Left hindlimb (tissue), 1 donor: Measurements from ENCODE around the gene SHISA7.
A peak's percentile ranks its signal among the peaks of the same experiment; 100 is the strongest.
"Not testable (repeated sequence)": the region's sequence is repeated elsewhere in the genome, so short reads cannot be mapped to it uniquely, and the experiment has no call there.

Source experiments
- DNase-seq: peaks from one replicate; pipeline ENCODE4 v3.0.0-alpha.2; 2018

SHISA7 gene

DNA sequence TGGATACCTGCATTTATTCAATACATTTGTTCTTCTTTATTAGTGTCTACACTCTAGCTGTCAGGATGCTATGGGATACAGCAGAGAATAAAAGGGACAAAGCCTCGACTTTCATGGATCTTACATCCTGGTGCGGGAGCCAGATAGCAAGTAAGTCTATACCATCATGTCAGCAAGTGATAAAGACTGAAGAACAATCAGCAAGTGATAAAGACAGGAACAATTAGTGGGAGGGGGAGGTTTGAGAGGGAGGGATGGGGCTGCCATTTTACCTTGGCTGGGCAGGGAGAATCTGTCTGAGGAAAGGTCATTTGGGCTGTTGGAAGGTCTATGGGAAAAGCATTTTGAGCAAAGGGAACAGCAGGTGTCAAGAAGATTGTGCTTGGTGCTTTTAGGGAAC lies 32.9 kb downstream of the SHISA7 start:
- DNase-seq = no peak

GRCh38 chr19:55409179-55409578 lies 33.9 kb downstream of the SHISA7 start:
- not testable (repeated sequence) for DNase-seq

DNA sequence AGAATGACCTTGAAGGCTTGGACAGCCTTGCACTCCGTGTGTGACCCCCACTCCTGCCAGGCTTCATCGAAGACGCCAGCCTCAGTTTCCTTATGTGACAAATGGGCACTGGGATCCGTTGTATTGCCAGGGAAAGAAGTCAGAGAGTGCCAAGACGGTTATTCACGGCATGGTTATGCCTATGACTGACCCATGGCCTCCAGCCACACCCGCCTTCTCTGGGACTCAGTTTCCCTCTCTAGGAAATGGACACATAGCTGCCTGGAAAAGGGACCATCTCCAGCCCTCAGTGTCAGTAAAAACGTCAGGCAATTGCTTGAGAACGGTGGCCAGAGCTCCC lies 34.6 kb downstream of the SHISA7 start:
- no peak for DNase-seq

- peak; percentile 99 for DNase-seq
These were observed 35.1 kb downstream of the SHISA7 start for GRCh38 chr19:55407800-55408532.

DNA sequence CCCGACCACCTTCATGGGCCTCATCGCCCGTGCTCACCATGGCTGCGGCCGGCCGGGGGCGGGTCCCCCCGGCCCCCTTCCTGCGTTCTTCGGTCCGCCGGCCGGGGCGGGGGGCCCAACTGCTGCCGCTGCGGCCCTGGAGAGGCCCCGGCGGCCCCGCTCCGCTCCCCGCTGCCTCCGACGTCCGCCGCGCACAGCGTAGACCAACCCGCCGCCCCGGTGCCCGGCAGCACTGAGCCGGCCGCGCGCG lies 35.6 kb downstream of the SHISA7 start, which contains the start of gene UBE2S:
TSS of gene UBE2S (minus strand) at position 239 of the 250 bp plus-strand sequence. CDS start at position 40, 199 bp downstream.
- not testable (repeated sequence) for DNase-seq

DNA sequence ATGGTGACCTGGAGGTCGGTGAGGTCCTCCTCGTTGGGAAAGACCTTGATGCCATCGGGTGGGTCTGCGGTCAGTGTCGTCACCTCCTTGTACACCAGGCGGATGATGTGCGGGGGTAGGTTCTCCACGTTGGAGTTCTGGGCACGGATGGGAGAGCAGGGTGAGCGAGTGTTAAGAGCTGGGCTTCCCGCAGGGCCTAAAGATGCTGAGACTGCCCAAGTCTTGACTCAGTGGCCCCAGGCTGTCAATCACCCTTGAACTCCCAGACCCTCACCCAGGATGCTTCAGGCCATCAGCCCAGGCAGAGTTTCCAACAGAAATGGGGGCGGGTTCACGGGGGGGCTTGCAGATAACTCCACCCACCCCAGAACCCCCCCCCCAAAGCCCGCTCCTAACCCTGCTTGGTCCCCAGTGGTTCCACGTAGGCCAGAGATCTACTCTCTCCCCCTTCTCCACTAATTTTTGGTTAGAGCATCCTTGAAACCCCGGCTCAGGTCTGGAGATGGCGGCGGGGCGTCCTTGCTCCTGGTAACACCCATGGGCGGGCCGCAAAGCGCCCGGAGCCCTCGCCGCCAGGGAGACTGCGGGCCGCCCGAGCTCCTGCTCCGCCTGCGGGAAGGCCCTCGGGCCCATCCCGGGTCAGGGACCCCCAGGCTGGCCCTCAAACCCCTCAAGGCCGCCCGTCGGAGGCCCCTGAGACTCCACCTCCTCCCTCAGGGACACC lies 36.1 kb downstream of the SHISA7 start:
- peak; percentile 51 for DNase-seq

GRCh38 chr19:55406091-55406825 lies 36.8 kb downstream of the SHISA7 start:
- no peak for DNase-seq

GRCh38 chr19:55405638-55406037 lies 37.5 kb downstream of the SHISA7 start:
- DNase-seq = no peak

GRCh38 chr19:55402509-55402908 lies 40.6 kb downstream of the SHISA7 start:
- DNase-seq = no peak

DNA sequence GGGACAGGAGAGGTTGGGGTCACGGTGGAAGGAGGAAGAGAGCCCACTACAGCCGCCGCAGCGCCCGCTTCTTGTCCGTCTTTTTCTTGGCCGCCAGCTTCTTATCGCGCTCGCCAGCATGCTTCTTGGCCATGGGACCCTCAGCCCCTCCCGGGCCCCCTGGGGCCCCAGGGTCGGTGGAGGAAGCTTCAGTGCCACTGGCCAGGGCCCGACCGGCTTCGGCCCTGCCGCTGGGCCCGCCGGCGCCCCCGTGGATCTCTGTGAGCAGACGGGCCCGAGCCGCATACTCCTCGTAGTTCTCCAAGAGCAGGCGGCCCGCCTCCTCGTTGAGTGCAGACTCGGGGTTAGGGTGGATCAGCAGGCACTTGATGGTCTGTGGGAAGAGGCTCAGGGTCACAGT lies 41.7 kb downstream of the SHISA7 start:
- not testable (repeated sequence) for DNase-seq

DNA sequence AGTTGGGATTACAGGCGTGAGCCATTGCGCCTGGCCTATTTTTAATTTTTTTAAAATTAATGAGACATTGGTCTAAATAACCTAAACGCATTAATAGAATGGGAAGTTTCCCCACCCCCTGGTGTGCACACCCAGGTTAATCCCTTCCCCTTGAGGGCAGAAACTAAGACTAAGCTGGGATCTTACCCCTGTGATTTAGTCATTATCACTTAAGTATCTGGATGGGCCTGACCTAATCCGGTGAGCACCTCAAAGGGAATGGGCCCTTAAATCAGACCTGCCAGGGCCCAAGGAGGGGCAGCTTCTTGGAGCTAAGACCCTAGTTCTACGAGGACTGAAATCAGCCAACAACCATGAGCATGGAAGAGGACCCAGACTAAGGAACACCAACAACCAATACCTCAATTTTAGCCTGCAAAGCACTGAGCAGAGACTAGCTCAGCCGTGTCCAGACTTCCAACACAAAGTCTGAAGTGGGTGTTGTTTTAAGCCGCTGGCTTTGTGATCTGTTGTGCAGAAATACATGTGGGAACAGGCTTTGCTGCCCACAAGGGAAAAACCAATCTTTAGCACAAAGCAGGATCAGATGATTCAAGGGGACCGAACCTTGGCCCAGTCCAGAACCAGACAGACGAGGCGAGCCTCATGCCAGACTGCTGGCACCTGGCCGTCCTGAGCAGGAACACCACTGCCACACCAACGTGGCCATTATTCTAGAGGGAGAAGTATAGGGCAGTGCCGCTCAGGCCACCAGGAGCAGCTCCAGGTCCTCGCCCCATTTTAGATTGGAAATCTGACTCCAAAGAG lies 42.6 kb downstream of the SHISA7 start:
- no peak for DNase-seq

DNA sequence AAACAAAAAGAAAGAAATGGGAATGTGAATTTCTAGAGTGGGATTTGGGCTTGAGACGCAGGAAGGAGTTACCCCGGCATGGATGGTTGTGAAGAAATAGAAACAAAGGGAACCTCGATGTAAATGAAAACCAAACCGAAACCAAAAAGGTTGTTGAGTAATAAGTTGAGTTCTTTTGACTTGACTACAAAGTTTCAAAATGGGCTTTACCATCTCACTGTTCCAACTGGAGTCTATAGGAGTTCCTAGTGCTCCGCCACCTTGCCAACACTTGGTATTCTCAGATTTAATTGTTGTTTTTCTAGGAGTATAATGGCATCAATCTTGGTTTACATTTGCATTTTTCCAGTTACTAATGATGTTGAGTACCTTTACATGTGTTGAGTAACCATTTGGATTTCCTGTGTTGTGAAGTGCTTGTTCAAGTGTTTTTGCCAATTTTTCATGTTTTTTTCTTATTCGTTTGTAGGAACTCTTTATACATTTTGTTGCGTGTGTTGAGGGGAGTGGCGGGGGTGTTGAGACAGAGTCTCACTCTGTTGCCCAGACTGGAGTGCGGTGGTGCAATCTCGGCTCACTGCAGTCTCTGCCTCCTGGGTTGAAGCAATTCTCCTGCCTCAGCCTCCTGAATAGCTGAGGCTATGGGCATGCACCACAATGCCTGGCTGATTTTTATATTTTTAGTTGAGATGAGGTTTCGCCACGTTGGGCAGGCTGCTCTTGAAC lies 44.7 kb downstream of the SHISA7 start:
- DNase-seq = no peak

DNA sequence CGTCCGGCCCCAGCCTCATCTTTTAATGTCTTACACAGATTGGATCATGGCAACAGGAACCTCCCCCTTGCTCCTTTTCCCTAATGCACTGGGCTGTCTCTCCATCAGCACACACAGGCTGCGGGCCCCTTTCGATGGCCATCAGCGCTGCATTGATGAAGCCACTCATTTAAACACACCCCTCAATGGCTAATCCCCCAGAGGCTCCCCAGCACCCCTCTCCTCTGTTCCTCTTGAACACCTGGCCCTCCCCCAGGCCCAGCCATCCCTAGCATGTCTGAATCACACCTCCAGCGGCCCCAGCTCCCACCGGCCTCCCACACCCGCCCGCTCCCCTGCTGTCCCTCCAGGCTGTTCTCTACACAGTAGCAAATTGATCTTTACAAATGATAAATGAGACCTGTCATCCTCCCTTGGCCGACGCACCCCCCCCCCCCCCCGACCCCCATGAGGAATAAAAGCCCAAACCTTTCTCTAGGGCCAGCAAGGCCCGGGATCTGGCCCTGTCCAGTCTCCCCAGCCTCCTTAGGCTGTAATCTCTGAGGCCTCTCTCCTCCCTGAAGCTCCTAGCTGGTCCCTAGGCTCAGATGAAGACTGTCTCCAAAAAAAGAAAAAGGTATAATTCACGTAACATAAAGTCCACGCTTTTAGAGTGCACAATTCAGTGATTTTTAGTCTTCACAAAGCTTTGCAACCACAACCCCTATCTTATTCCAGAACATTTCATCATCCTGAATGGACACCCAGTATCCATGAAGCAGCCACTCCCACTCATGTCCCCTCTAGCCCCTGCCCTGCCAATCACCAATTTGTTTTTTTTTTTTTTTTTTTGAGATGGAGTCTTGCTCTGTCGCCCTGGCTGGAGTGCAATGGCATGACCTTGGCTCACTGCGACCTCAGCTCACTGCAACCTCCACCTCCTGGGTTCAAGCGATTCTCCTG lies 50.0 kb downstream of the SHISA7 start:
- no peak for DNase-seq

DNA sequence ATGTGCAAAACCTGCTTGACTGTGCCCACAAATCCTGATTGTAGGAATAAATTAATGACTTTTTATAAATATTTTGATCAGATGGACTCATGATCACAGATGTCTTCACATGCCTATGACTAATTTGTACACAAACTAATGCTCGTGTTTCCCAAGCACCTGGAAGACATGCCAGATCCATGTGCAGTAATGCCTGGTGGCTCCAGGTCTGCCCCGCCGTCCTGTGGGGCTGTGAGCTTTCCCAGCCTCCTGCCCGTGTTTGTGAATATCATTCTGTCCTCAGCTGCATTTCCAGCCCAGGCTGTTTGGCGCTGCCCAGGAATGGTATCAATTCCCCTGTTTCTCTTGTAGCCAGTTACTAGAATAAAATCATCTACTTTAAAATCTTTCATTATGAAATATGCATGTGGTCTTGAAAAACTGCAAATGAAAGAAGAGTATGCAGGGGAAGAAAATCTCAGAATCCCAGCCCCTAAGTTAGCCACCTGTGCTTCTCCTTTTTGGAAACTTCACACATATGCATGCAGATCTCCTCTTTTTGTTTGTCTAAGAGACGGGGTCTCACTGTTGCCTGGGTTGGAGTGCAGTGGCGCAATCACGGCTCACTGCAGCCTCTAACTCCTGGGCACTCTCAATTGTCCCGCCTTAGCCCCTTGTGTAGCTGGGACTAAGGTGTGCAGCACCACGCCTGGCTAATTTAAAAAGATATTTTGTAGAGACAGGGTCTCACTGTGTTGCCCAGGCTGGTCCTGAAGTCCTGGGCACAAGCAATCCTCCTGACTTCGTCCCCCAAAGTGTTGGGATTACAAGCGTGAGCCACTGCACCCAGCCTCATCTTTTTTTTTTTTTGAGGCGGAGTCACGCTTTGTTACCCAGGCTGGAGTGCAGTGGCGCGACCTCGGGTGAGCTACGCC lies 51.1 kb downstream of the SHISA7 start:
- peak; percentile 6 for DNase-seq

DNA sequence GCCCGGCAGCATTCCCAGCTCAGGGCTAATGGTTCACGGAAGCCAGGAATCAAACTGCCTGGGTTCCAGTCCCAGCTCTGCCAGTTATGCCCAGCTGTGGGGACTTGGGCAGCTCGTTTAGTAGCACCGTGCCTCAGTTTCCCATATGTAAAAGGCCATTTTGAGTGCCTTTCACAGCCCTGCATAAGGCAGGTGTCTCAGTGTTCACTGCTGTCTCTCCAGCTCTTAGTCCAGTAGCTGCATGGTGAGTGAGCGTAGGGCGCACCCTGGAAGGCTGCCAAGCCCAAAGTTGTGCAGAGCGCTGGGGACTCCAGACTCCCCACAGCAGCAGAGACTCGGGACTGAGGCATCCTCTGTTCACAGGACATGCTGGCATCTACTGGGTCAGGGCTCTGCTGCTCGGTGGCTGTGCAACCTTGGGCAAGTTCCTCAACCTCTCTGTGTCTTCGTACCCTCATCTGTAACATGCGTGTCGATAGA lies 51.9 kb downstream of the SHISA7 start:
- DNase-seq = peak; percentile 26

DNA sequence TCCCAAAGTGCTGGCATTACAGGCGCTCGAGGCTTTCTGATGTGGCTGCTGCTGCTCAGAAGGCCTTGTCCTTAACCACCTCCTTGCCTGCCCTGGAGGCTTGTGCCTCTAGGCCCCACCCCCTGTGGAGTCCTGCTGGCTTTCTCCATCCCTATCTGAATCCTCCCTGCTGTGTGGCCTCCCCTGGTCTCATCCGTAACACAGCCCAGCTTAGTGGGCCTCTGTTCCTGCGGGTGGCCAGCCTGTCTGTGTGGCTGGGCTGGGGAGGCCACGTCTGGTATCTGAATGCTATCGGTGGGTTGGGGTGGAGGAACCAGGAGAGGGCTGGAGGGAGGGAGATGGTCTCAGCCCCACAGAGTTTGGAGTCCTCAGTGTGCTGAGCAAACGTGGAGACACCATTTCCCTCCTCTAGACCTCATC lies 52.6 kb downstream of the SHISA7 start:
- DNase-seq = peak; percentile 26

- peak; percentile 34 for DNase-seq
These were observed 53.4 kb downstream of the SHISA7 start for GRCh38 chr19:55389386-55390317.

GRCh38 chr19:55387736-55388497 lies 55.2 kb downstream of the SHISA7 start:
- no peak for DNase-seq
